GM12865 (cell line): ENCODE results near the gene SPATA3.

ENCODE experiments used
- DNase-seq: peaks from one replicate; pipeline ENCODE4 v3.0.0; 2010; ENCODE audit warnings: low read depth
- H3K4me3 ChIP-seq: 2 replicates; pipeline ENCODE4 v1.5.1; 2011; ENCODE audit warnings: mild to moderate bottlenecking, low read depth, low read length, control low read depth
- CTCF ChIP-seq: IDR thresholded peaks from 2 replicates; pipeline ENCODE4 v1.5.1; 2011; ENCODE audit warnings: low read length, control low read depth, low read depth, inconsistent platforms; ENCODE audit not compliant: insufficient read depth; ENCODE audit errors: missing control alignments

The SPATA3 gene

GRCh38 chr2:230985519-230986231, 10.2 kb upstream of the SPATA3 start:
- no peak for TF ChIP-seq CTCF
- DNase-seq: peak; percentile 77
- peak overlapping the region; percentile 96 for H3K4me3 ChIP-seq

GRCh38 chr2:230986520-230987136, 9.3 kb upstream of the SPATA3 start:
- no peak for TF ChIP-seq CTCF
- H3K4me3 ChIP-seq: peak overlapping the region; percentile 96
- DNase-seq: peak; percentile 64

- DNase-seq: peak; percentile 90
- peak; percentile 89 for TF ChIP-seq CTCF
These were observed 8.5 kb upstream of the SPATA3 start for GRCh38 chr2:230987137-230988020.

GRCh38 chr2:230989731-230990130, 6.2 kb upstream of the SPATA3 start:
- DNase-seq: no peak
- TF ChIP-seq CTCF: no peak
- H3K4me3 ChIP-seq: no peak overlapping the region

More at GRCh38 chr2:230987137-230988020, 8.5 kb upstream of the SPATA3 start:
- H3K4me3 ChIP-seq: peak overlapping the region; percentile 96

GRCh38 chr2:230990131-230990898, 5.6 kb upstream of the SPATA3 start:
- no peak overlapping the region for H3K4me3 ChIP-seq
- no peak for DNase-seq
- no peak for TF ChIP-seq CTCF

GRCh38 chr2:230990899-230991150, 5.1 kb upstream of the SPATA3 start:
- no peak overlapping the region for H3K4me3 ChIP-seq
- DNase-seq: no peak
- TF ChIP-seq CTCF: no peak
